NB4 (cell line): ENCODE measurements around the gene SERPINA12.

Experiments
- DNase-seq: peaks from one replicate; pipeline ENCODE4 v3.0.0; 2010; ENCODE audit warnings: low read depth
- H3K4me3 ChIP-seq: one replicate; pipeline ENCODE4 v1.5.1; 2011; ENCODE audit warnings: mild to moderate bottlenecking, low read depth, low read length, moderate library complexity
- CTCF ChIP-seq: IDR thresholded peaks from one replicate; pipeline ENCODE4 v1.5.1; 2012; ENCODE audit warnings: low read depth, low read length
- MYC ChIP-seq: IDR thresholded peaks from 2 replicates; pipeline ENCODE4 v1.6.1; 2011; ENCODE audit warnings: low read depth, low read length
- POLR2A ChIP-seq: IDR thresholded peaks from 2 replicates; pipeline ENCODE4 v1.6.1; 2011; ENCODE audit warnings: mild to moderate bottlenecking; ENCODE audit not compliant: insufficient read length; ENCODE audit errors: extremely low read depth
- TF ChIP-seq, protein P1 (sequence below): IDR thresholded peaks from 2 replicates; pipeline ENCODE4 v1.6.1; 2011; ENCODE audit warnings: low read depth, low read length

SERPINA12 gene

GRCh38 chr14:94505206-94505605 lies 4.1 kb downstream of the SERPINA12 start:
- TF ChIP-seq POLR2A = no peak
- TF ChIP-seq, protein P1, sequence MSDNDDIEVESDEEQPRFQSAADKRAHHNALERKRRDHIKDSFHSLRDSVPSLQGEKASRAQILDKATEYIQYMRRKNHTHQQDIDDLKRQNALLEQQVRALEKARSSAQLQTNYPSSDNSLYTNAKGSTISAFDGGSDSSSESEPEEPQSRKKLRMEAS = no peak
- no peak for TF ChIP-seq MYC
- TF ChIP-seq CTCF = no peak
- no peak for DNase-seq
- H3K4me3 ChIP-seq = no peak overlapping the region

DNA sequence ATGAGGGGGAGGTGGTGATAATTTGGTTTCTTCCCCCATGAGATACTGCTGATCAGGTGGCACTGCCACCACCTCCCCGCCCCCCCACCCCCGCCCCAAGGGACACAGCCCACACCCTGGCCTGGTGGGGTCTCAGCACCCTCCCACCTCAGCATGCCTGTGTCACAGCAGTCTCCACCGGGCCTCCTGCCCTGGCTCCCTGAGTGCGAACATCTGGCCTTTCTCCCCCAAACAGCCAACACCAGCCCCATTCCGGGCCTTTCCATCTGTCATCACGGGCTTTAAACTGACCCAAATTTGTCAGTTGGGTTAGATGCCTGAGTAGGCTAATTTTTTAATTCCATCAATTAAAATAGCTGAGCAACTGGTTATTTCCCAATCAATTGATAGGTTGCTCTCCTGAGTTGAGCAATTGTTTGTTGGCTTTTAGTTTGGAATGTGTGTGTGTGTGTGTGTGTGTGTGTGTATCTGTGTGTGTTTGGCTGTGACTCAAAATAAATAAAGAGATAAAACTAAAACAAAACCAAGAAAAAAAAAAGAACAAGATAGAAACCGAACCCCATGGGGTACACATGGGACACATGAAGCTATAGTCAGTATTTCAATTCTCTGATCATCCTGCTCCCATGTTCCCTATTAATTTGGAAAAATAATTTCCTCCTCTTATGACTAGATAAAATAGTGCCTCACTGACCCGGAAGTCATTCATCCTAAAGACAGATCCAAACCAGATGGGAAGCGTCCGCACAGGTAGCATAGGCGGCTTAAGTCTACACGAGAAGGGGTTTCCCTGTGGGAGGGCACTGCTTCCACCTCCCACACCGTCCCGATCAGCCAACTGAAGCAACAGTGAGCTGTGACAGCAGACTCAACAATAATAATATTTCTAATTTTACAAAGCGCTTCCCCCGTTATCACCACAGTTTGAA lies 7.4 kb downstream of the SERPINA12 start:
- DNase-seq = no peak
- TF ChIP-seq, protein P1 = no peak
- TF ChIP-seq MYC (no peak), POLR2A (no peak), CTCF (no peak)
- no peak overlapping the region for H3K4me3 ChIP-seq

DNA sequence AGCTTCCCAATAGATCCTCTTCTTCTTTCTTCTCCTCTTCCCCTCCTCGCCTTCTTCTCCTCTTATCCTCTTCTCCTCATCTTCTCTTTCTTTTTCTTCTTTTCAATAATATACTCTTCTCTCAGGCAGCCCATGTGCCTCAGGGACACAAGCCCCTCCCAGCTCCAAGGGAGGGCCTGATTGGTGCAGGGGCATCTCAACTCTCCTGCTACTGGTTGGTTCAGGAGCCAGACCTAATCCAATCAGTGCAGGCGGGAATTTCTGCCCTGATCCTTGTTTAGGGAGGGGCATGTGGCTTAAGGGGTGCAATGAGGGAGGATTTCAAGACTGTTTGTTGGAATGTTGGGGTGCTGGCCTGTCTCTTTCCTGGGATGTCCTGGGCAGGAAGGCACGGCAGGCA lies 9.0 kb downstream of the SERPINA12 start:
- no peak for DNase-seq
- H3K4me3 ChIP-seq = no peak overlapping the region
- no peak for TF ChIP-seq MYC
- TF ChIP-seq, protein P1 = no peak
- no peak for TF ChIP-seq POLR2A
- TF ChIP-seq CTCF = no peak

DNA sequence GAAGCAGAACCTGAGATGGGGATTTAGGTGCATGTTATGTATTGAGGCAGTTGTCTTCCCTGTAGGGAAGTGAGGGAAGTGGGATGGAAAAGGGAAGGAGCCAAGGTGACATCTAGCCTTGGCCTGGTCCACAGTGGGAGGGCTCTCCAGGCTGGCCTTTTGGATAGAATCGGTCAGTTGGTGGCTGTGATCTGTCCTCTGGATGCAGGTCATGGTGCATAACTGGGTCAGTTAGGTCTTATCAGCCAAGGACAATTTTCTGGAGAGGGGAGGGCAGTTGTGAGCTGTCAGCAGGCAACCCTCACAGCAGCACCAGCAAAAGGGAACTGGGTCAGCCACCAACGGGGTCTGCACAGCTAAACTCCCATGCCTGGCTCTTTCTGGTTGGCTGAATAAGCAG lies 9.6 kb downstream of the SERPINA12 start:
- no peak for DNase-seq
- H3K4me3 ChIP-seq = no peak overlapping the region
- TF ChIP-seq, protein P1 = no peak
- TF ChIP-seq CTCF (no peak), MYC (no peak), POLR2A (no peak)

DNA sequence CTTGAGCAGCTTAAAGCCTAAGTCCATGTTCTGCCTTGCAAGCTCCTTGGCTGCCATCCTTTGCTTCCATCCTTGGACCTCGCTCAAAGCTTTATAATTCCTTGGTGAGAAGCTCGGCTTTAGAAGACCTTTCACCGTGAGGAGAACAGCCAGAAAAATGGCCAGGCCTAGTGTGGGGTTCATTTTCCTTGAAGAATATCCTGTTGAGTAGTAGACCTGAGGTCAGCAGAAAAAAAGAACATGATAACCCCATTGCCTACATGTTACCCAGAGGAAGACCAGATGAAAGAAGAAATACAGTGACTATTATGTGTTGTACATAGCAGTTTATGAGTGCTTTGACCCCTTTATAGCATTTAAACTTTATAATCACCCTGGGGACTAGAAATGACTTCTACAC lies 11.1 kb downstream of the SERPINA12 start:
- TF ChIP-seq POLR2A (no peak), CTCF (no peak), MYC (no peak)
- TF ChIP-seq, protein P1 = no peak
- no peak for DNase-seq
- no peak overlapping the region for H3K4me3 ChIP-seq
